ENCODE measurements around the gene LAMC2. TPM values are rescaled to one million over a fixed set of nuclear protein-coding genes. Genes with fewer than 3 reads are reported as not detected.

The LAMC2 gene
- total RNA-seq, 2 donors from 2014 or later = not detected

DNA sequence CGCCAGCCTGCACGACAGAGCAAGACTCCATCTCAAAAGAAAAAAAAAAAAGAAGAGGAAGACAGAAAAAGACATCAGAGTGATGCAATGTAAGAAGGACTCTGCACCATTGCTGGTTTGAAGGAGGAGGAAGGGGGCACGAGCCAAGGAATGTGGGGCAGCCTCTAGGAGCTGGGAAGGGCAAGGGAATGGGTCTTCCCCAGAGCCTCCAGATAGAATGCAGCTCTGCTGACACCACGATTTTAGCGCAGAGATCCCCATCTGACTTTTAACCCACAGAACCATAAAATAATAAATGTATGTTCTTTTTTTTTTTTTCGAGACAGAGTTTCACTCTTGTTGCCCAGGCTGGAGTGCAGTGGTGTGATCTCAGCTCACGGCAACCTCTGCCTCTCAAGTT lies 33.9 kb upstream of the LAMC2 start:
- Mint-ChIP-seq H3K27me3 (peaks cover 22% of the 10 kb centered on the region), H3K27ac (no peak overlapping the region), H3K4me3 (no peak overlapping the region), H3K36me3 (ENCODE audit: low read depth) (peaks cover 2% of the 10 kb centered on the region), H3K4me1 (no peaks in the 10 kb centered on the region)
- DNase-seq = no peak
- no peaks in the 10 kb centered on the region for H3K9me3 ChIP-seq (ENCODE audit: control insufficient read depth, low read length, poor library complexity, severe bottlenecking)
- ATAC-seq = no peak

DNA sequence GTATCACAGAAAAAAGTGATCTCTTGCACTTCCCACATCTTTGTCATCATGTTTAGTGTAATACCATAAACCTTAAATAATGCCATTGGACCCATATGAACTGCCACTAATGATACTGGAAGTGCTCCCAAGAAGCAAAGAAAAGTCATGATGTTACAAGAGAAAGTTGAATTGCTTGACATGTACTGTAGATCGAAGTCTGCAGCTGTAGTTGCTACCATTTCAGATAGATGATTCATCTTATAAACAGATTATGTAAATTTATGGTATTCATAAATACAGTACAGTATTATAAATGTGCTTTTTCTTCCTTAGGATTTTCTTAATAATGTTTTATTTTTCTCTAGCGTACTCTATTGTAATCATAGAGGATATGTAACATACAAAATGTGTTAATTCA lies 30.1 kb upstream of the LAMC2 start:
- no peaks in the 10 kb centered on the region for H3K9me3 ChIP-seq (ENCODE audit: control insufficient read depth, low read length, poor library complexity, severe bottlenecking)
- Mint-ChIP-seq H3K27me3 (peaks cover 23% of the 10 kb centered on the region), H3K4me1 (no peaks in the 10 kb centered on the region), H3K4me3 (no peak overlapping the region), H3K36me3 (ENCODE audit: low read depth) (peaks cover 2% of the 10 kb centered on the region), H3K27ac (no peak overlapping the region)
- no peak for ATAC-seq
- no peak for DNase-seq

DNA sequence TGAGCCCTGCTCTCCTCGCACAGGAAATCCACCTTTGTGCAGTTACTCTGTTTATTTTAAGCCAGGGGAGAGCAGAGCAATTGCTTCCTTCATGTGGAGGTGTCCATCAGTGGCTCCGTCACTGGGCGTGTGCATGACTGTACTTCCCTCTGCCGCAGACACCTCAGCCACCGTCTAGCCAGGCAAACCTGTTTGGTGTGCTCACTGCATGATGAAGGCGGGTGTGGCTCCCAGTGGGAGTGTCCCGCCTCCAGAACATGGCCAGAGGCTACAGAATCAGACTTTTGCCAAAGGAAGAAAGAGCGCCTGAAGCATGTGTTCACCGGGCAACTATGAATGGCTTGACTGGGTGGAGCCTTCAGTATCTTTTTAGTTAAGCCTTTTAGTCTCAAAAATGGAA lies 26.1 kb upstream of the LAMC2 start:
- H3K4me3 Mint-ChIP-seq = no peak overlapping the region
- H3K27ac Mint-ChIP-seq = no peak overlapping the region
- DNase-seq (no peak), ATAC-seq (no peak)
- H3K4me1 Mint-ChIP-seq = no peaks in the 10 kb centered on the region
- H3K36me3 Mint-ChIP-seq (ENCODE audit: low read depth) = no peaks in the 10 kb centered on the region
- H3K27me3 Mint-ChIP-seq = peaks cover 7% of the 10 kb centered on the region
- H3K9me3 ChIP-seq (ENCODE audit: control insufficient read depth, low read length, poor library complexity, severe bottlenecking) = no peaks in the 10 kb centered on the region

DNA sequence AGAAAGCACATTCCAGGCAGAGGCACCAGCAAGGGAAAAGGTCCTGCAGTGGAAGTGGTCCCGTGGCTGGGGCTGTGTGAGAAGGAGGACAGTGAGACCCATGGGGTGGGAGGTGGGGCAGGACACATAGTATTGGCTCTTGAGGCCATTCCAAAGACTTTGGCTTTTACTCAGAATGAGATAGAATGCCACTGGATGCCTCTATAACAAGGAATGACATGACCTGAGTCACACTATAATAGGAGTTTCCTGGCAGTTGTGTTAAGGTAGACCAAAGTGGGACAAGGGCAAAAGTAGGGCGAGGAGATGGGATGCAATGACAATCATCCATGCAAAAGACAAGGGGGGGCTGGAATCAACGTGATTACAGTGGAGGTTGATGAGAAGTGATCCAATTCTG lies 24.7 kb upstream of the LAMC2 start:
- no peak for ATAC-seq
- peaks cover 7% of the 10 kb centered on the region for H3K27me3 Mint-ChIP-seq

DNA sequence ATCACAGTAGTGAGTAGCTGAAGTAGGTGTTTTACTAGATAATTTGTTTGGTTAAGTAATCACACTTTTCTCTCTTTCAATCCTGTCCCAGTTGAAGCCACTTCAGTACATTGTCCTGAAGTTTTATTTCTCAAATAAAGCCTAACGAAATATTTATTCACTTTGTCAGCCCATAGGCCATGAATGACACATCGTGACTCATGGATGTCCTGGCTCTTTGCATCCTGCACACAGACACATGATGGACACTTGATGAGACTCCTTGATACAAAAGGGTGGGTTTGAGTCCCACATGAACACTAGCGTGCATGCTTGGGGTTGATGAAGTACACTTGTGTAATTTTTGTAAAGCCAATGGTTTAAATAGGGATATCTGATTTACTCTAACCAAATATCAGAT lies 22.7 kb upstream of the LAMC2 start:
- ATAC-seq (no peak), DNase-seq (no peak)
- Mint-ChIP-seq H3K27me3 (peaks cover 5% of the 10 kb centered on the region), H3K36me3 (ENCODE audit: low read depth) (peaks cover under 1% of the 10 kb centered on the region), H3K4me1 (no peaks in the 10 kb centered on the region), H3K4me3 (no peak overlapping the region), H3K27ac (no peak overlapping the region)
- H3K9me3 ChIP-seq (ENCODE audit: control insufficient read depth, low read length, poor library complexity, severe bottlenecking) = no peaks in the 10 kb centered on the region

More for the DNA sequence above, 24.7 kb upstream of the LAMC2 start:
- no peaks in the 10 kb centered on the region for H3K36me3 Mint-ChIP-seq (ENCODE audit: low read depth)
- no peaks in the 10 kb centered on the region for H3K9me3 ChIP-seq (ENCODE audit: control insufficient read depth, low read length, poor library complexity, severe bottlenecking)
- H3K4me1 Mint-ChIP-seq = no peaks in the 10 kb centered on the region
- DNase-seq = no peak
- no peak overlapping the region for H3K4me3 Mint-ChIP-seq
- H3K27ac Mint-ChIP-seq = no peak overlapping the region

DNA sequence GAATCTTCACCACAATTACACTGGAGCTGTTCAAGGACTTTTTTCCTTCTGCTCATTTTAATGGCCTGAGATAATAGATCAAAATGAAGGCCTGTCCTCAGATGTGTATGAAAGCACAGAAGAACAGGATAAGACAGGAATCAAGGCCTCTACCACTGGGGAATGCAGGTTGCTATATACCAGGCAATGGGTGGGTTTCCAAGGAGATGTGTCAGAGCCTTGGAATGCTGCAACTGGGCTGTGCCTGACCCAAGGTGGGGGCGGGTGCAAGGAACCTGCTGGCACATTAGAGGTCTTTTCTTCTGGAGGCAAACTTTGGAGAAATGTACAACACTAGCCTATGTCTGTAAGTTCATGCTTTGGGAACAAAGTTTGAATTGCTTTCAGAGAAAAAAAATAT lies 21.7 kb upstream of the LAMC2 start:
- Mint-ChIP-seq H3K4me1 (no peaks in the 10 kb centered on the region), H3K27ac (no peak overlapping the region), H3K36me3 (ENCODE audit: low read depth) (peaks cover 3% of the 10 kb centered on the region), H3K27me3 (peaks cover 13% of the 10 kb centered on the region), H3K4me3 (no peak overlapping the region)
- DNase-seq (no peak), ATAC-seq (no peak)
- H3K9me3 ChIP-seq (ENCODE audit: control insufficient read depth, low read length, poor library complexity, severe bottlenecking) = no peaks in the 10 kb centered on the region

DNA sequence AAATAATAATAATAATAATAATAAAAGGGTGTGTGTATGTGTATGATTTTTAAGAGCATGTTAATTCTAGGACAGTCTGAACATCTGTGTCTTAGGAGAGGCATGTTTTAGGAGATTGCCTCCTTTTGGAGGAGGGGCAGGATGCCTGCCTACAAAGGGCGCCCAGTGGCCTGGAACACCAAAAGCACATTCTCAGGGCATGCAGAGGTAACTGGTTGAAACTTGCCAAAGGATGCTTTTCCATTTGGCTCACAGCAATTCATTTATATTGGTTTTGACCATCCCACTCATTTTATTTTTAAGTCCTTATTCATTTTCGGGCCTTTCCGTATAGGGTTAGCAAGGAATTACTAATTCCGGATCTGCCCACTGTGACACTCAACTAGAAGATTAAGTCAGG lies 21.1 kb upstream of the LAMC2 start:
- H3K4me3 Mint-ChIP-seq = no peak overlapping the region
- no peaks in the 10 kb centered on the region for H3K9me3 ChIP-seq (ENCODE audit: control insufficient read depth, low read length, poor library complexity, severe bottlenecking)
- no peak overlapping the region for H3K27ac Mint-ChIP-seq
- ATAC-seq (no peak), DNase-seq (no peak)
- H3K27me3 Mint-ChIP-seq = peaks cover 13% of the 10 kb centered on the region
- H3K36me3 Mint-ChIP-seq (ENCODE audit: low read depth) = peaks cover 3% of the 10 kb centered on the region
- H3K4me1 Mint-ChIP-seq = no peaks in the 10 kb centered on the region

DNA sequence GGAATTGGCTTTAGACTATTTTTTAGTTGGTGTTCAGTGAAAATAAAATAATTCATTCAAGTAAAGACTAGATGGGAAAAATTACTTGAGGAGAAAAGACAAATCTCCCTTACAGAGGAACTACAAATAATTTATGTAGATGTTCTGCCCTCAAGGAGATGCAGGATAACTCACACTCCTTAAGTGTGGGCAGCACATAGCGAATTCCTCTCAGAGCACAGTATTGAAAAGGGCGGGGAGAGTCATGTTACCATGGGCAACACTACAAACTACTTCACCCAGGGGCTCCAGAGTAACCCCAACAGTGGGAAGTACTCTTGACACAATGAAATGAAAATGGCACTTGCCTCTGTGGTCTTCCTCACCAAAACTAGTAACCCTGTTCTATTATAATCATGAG lies 20.6 kb upstream of the LAMC2 start:
- H3K9me3 ChIP-seq (ENCODE audit: control insufficient read depth, low read length, poor library complexity, severe bottlenecking) = no peaks in the 10 kb centered on the region
- Mint-ChIP-seq H3K36me3 (ENCODE audit: low read depth) (peaks cover 3% of the 10 kb centered on the region), H3K27me3 (peaks cover 13% of the 10 kb centered on the region), H3K4me3 (no peak overlapping the region), H3K4me1 (no peaks in the 10 kb centered on the region), H3K27ac (no peak overlapping the region)
- no peak for ATAC-seq
- no peak for DNase-seq

DNA sequence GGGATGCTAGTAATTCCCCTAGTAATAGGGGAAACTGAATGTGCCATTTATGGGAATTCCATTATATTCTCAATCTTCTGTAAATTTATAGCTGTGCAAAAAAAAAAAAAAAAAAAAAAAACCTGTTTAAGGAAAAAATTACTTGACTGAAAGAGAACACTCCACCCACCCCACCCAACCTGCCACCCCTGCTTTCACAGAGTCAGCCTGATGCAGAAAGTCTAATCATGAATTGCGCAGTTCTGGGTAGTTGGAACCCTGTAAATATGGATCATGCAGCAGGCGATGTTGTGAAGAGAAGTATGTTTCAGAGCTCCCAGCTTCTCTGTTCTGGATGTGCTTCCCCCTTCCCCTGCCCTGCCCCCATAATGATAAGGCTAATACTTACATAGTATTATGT lies 19.6 kb upstream of the LAMC2 start:
- Mint-ChIP-seq H3K36me3 (ENCODE audit: low read depth) (peaks cover 3% of the 10 kb centered on the region), H3K27me3 (peaks cover 18% of the 10 kb centered on the region), H3K4me1 (no peaks in the 10 kb centered on the region), H3K4me3 (no peak overlapping the region), H3K27ac (no peak overlapping the region)
- no peak for ATAC-seq
- H3K9me3 ChIP-seq (ENCODE audit: control insufficient read depth, low read length, poor library complexity, severe bottlenecking) = no peaks in the 10 kb centered on the region
- DNase-seq = no peak

DNA sequence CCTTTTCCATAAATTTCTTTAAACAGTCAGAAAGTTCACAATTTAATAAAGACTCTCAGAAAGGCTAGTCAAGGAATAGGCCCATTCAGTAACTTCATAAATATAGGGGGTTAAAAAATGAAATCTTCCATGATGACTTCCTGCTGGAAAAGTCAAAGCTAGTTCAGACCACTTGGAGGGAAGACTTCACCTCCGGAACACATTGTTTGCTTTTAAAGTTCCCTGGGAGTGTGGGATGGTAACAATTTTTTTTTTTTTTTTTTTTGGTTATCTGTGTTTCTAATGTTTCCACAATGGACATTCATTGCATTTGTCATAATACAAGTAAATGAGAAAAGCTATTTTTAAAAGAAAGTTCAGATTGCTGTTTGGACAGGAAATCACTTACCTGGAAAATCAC lies 18.4 kb upstream of the LAMC2 start:
- DNase-seq (no peak), ATAC-seq (no peak)
- H3K4me3 Mint-ChIP-seq = no peak overlapping the region
- H3K9me3 ChIP-seq (ENCODE audit: control insufficient read depth, low read length, poor library complexity, severe bottlenecking) = no peaks in the 10 kb centered on the region
- H3K27ac Mint-ChIP-seq = no peak overlapping the region
- peaks cover 3% of the 10 kb centered on the region for H3K36me3 Mint-ChIP-seq (ENCODE audit: low read depth)
- peaks cover 24% of the 10 kb centered on the region for H3K27me3 Mint-ChIP-seq
- no peaks in the 10 kb centered on the region for H3K4me1 Mint-ChIP-seq

DNA sequence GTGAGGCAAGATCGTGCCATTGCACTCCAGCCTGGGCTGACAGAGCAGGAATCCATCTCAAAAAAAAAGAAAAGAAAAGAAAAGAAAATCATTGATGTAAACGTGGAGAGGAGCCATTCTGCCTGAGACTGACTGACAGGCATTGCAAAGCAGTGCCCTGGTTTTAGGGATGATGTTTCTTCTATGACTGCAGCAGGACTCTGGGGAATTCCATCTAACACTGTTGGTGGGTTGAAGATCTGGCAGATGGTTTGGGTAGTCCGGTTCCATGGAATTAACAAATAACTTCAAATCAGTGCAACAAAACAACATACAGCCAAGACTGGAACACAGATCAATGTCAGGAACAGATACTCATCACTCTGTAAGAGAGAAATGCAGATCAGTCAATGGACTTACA lies 17.8 kb upstream of the LAMC2 start:
- Mint-ChIP-seq H3K27me3 (peaks cover 24% of the 10 kb centered on the region), H3K4me1 (no peaks in the 10 kb centered on the region)
- ATAC-seq = no peak

DNA sequence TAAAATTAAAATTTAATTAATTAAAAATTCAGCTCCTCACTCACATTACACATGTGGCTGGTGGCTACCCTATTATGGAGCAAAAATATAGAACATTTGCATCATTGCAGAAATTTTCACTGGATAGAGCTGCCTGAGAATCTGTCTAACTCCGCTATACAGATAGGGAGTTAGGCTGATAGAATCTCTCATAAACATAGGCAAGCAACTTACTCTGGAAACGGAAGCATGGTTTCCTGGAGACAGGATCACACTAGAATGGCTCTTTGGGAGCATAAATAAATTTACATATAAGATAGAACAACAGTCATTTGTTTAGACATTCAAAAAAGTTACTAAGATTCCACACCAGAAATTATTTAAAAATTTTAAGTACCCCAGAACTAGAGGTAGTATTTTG lies 12.2 kb upstream of the LAMC2 start:
- no peak for ATAC-seq
- DNase-seq = no peak
- Mint-ChIP-seq H3K27me3 (peaks cover 13% of the 10 kb centered on the region), H3K4me1 (no peaks in the 10 kb centered on the region), H3K4me3 (no peak overlapping the region), H3K36me3 (ENCODE audit: low read depth) (no peaks in the 10 kb centered on the region), H3K27ac (no peak overlapping the region)
- H3K9me3 ChIP-seq (ENCODE audit: control insufficient read depth, low read length, poor library complexity, severe bottlenecking) = no peaks in the 10 kb centered on the region

More for the DNA sequence above, 17.8 kb upstream of the LAMC2 start:
- H3K27ac Mint-ChIP-seq = no peak overlapping the region
- H3K4me3 Mint-ChIP-seq = no peak overlapping the region
- H3K36me3 Mint-ChIP-seq (ENCODE audit: low read depth) = peaks cover 3% of the 10 kb centered on the region
- no peaks in the 10 kb centered on the region for H3K9me3 ChIP-seq (ENCODE audit: control insufficient read depth, low read length, poor library complexity, severe bottlenecking)
- no peak for DNase-seq

DNA sequence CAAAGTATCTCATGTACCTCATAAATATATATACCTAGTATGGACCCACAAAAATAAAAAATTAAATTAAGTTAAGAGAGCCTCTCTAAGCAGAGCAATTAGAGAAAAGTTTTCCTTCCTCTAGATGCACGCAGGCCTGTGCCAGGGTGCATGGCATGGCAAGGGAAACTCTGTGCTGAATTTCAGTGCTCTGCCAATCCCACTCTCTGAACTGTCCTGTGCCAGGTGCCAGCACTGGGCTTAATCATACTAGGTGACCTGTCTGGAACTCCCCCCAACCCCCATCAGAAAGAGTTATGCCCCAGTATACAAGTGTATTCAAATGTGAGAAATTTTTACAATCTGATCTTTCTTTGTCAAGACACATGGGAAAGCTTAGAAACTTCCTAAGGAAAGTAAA lies 10.4 kb upstream of the LAMC2 start:
- no peaks in the 10 kb centered on the region for H3K4me1 Mint-ChIP-seq
- no peak overlapping the region for H3K4me3 Mint-ChIP-seq

DNA sequence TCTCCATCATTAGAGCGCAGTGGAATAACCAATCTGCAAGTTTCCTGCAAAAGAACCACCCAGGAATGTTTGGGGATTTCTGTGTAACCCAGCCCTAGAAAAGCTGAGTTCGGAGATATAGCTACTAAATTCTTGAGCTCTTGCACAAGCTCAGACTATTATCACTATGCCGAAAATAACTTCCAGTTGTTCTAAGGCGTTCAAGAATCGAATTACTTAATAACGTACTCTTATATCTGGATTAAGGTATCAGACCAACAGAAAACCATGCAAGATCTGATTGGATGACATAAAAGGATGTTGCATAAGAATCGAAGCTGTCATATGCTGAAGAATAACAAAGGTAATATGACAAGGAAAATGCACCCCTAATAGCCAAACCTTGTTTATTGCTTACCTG lies 7.5 kb upstream of the LAMC2 start:
- ATAC-seq (no peak), DNase-seq (no peak)
- Mint-ChIP-seq H3K27me3 (peaks cover 4% of the 10 kb centered on the region), H3K4me3 (no peak overlapping the region), H3K27ac (no peak overlapping the region), H3K36me3 (ENCODE audit: low read depth) (no peaks in the 10 kb centered on the region), H3K4me1 (no peaks in the 10 kb centered on the region)
- no peaks in the 10 kb centered on the region for H3K9me3 ChIP-seq (ENCODE audit: control insufficient read depth, low read length, poor library complexity, severe bottlenecking)

More for the DNA sequence above, 10.4 kb upstream of the LAMC2 start:
- DNase-seq = no peak
- no peaks in the 10 kb centered on the region for H3K9me3 ChIP-seq (ENCODE audit: control insufficient read depth, low read length, poor library complexity, severe bottlenecking)
- no peak for ATAC-seq
- Mint-ChIP-seq H3K27me3 (peaks cover 10% of the 10 kb centered on the region), H3K36me3 (ENCODE audit: low read depth) (no peaks in the 10 kb centered on the region), H3K27ac (no peak overlapping the region)

DNA sequence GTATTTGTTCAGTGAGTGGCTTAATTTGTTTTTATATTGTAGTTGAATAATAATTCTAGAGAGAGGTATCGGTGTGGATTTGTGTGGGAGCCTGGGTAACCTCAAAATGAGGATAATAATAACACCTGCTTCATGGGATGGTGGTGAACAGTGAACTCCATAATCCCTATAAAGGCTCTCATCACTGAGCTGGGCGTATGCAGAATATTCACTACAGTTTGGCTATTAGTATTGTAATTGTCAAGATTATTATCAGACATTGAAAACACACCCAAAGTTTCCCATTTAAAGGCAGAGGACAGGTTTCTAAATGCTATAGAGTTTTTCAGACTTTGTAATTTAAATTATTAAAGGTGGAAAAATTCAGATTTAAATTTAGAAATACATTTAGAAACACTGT lies 7.0 kb upstream of the LAMC2 start:
- no peaks in the 10 kb centered on the region for H3K9me3 ChIP-seq (ENCODE audit: control insufficient read depth, low read length, poor library complexity, severe bottlenecking)
- no peak for DNase-seq
- Mint-ChIP-seq H3K4me1 (no peaks in the 10 kb centered on the region), H3K36me3 (ENCODE audit: low read depth) (no peaks in the 10 kb centered on the region), H3K27ac (no peak overlapping the region), H3K4me3 (no peak overlapping the region), H3K27me3 (peaks cover 4% of the 10 kb centered on the region)
- no peak for ATAC-seq

Measured in T-helper 17 cell (primary cell).